HG03159 (cell line): Measurements from ENCODE around the gene DTX1.

Experiments used
- ATAC-seq: cut with Tn5 transposase; IDR thresholded peaks from one replicate; pipeline ENCODE4 v1.9.1; 2021; ENCODE audit warnings: mild to moderate bottlenecking, moderate library complexity; ENCODE audit not compliant: unreplicated experiment

The DTX1 gene

DNA sequence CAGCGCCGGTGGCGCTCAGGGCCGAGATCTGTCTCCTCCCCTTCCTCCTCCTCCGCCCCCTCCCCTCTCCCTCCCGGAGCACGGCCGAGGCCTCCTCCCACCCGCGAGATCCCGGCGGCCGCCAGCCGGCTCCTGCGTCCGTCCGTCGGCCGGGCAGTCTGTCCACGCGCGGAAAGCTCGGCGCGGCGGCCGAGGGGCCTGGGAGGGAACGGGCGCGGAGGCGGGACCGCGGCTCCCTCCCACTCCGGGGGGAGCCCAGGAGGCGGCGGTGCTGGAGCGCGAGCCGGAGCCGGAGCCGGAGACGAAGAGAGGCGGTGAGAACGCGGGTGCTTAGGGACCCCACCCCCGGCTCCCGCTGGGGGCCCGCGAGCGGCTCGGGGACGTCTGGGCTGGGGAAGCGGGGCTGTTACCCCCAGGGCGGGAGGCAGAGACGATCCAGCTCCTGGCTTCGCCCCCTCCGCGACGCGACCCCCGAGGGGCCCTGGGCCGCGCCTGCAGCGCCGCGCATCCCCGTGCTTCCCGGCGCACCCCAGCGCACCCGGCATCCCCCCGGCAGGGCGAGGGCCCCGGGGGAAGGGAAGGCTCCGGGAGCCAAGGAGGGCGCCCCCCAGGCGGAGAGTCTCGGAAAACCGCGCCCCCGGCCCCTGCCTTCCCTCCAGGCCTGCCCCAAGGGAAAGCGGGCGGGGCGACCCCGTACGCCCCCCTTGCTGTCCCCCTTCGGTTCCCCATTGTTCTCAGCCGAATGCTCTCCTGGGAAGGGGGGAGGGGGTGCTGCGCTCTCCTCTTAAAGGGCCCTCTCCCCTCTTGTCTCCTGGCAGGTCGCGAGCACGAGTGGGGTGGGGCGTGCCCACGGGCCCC lies at the start of gene DTX1:
Gene DTX1 (plus strand): TSS at position 100 of the 858 bp plus-strand sequence. CDS start 1,463 bp downstream, outside the sequence.
- no peak for ATAC-seq

DNA sequence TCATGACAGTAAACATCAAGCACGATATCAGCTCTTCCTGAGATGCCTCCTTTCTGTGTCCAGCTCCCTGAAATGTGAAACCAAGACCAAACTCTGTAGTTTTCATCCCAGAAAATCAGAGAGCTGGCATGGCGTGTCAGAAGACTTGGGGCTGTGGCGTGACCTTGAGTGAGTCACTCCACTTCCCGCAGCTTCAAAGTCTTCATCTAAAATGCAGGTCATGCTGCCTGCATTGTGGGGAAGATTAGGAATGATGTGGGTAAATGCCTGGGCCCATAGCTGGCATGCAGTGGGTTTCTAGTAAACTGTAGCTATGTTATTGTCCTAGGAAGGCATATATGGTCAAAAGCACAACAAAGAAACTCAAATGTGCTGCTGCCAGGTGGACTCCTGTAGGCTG lies 49.4 kb upstream of the DTX1 start:
- ATAC-seq = no peak

DNA sequence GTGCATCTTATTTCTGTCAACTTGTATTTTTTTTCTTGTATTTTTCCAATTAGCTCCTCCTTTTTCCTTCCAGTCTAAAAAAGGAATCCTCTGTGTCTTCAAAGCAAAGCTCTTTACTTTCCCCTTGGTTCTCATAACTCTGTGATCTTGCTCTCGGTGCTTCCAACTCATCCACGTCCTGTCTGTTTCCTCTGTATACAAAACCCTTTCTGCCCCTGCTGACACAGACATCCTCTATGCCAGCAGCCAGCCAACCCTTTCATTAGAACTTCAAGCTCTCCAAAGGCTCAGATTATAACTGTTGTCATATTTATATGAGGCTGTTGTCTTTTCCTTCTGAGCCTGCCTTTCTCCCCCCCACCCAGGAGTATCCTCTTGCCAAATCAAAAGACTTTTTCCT lies 45.8 kb upstream of the DTX1 start:
- ATAC-seq = no peak

DNA sequence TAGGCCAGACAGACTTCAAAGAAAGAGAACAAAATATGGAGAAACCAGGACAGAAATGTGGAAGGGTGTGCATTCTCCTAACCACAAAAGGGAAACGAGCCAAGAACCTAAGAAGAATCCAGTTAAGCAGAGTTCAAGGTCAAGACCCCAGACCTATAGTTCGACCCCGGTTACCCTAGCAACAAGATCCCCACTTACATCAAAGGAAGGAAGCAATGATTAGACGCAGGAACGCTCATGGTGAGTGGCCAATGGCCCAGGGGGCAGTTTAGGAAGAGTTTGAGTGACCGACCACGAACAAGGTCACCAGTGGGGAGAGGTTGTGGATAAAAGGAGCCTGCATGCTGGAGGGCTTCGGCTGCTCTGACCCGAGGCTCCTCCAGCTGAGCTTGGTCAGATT lies 42.0 kb upstream of the DTX1 start:
- ATAC-seq = no peak

DNA sequence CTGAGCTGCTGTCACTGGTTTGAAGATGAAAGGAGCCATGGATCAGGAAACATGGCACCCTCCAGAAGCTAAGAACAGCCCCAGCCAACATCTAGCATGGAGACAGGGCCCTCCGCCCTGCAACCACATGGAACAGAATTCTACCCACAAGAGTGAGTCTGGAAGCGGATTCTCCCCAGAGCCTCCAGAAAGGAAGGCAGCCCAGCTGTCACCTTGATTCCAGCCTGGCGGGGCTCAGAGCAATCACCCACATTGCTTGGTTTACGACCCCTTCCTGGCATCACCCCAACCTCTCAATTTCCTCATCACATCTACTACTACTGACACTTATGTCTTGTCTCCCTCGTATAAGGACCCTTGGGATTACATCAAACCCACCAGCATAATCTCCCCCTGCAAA lies 39.7 kb upstream of the DTX1 start:
- no peak for ATAC-seq

DNA sequence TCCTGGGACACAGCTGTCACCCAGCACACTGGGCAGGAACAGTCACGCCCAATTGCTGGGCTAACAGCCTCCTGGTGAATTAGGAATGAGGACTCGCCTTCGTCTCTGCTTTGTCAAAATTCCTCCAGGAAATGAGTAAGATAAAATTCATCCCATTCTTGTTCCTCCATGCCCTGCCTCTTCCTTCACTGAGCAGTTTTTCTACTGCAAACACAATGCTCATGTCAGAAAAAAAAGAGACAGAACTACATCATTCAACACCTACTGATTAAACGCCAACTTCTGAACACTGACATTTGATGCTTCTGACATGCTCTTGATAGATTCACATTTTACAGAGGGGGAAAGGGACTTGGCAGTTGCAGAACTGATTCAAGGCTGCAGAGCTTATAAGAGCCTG lies 37.5 kb upstream of the DTX1 start:
- ATAC-seq = no peak

DNA sequence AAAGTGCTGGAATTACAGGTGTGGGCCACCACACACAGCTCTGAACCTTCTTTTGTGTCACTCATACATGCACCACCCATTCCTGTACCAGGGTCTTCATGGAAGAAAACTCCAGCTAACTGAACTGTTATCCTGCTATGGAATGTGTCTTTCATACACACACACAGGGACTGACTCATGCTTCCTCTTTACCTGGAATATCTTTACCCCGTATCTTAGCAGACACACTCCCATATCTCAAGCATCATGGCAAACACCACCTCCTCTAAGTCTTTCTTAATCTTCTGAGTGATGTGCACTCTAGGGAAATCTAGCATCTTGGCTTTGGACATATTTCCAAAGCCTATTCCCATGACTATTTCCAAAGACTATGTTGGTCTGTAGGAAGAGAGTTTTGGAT lies 35.0 kb upstream of the DTX1 start:
- no peak for ATAC-seq

DNA sequence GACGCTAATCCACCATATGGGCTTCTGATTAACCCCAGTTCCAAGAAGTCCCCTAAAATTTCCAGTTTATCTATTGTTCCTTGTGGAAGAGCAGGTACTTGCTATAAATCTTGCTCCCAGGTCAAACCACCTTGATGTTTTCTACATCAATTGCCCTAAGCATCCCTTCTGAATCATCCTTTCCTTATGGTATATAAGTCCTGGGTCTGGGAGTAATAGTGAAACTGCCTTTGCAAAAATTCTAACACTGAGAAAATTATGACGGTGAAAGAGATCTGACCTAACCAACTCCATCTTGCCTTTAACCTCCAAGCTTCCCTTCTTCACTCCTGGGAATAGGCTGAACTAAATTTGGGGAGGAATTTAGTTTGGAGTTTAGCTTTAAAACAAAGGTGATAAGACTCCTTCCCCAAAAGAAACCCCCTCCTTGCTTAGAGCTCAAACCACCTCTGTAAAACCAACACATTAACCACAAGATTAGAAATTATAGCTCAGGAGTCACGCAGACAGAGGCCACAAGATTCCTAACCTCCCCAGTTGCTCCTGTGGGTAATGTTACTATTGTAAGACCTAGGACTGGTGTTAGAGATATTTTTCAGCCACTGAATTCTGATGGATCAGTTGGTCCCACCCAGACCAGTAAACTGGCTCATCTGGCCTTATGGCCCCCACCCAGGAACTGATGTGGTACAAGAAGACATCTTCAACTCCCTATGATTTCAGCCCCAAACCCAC lies 33.8 kb upstream of the DTX1 start:
- no peak for ATAC-seq

DNA sequence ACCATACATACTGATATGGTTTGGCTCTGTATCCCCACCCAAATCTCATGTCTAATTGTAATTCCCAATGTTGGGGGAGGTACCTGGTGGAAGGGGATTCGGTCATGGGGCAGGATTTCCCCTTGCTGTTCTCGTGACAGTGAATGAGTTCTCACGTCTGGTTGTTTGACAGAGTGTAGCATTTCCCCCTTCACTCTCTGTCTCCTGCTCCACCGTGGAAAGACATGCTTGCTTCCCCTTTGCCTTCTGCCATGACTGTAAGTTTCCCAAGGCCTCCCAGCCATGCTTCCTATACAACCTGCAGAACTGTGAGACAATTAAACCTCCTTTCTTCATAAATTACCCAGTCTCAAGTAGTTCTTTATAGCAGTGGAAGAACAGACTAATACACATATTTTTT lies 28.8 kb upstream of the DTX1 start:
- ATAC-seq = no peak

DNA sequence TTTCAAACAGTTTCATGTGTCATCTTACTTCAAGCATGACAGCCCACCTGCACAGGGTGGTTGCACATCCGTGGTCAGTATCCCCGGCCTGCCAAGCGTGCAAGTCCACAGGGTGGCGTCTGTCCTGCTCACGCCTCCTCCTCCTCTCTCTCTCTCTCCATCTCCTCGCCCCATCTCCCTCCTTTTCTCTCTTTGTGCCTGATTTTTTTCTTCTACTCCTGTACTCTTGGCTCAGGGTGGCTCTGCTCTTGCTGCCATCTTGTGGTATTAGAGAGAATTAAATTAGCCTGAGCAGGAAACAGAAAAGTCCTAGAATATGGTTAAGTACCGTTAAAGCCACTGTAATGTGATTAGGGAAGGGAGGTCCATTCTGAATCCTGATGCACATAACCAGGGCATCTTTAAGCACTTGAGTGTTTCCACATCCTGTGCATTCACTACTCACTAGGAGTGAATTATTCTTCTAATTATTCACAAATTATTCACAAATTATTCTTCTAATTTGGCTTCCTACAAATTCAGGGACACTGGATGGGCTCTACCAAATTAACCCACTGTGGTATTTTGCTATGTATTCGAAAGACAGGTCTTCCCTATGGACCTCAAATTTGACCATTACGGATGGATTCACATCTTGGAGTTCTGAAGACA lies 25.5 kb upstream of the DTX1 start:
- no peak for ATAC-seq

DNA sequence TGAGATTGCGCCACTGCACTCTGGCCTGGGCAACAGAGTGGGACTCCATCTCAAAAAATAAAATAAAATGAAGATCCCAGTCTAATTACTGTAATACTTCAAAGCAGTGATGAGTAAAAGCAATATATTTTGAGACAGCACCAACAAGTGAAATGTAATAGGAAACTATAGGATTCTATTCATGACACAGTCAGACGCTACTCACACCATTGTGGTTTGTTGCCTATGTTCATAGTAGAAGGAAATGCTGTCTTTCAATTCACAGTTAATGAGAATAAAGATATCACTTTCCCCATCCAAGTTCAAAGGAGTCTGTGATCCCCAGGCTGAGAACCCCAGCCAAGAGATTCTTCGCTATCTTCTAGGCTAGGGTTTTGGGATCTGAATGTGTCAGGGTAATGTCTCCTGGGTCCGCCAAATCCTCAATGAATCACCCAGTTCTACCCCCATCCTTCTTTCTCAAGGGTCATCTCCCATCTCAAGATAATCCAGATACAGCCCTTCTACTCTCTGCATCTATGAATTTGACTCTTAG lies 16.6 kb upstream of the DTX1 start:
- no peak for ATAC-seq

DNA sequence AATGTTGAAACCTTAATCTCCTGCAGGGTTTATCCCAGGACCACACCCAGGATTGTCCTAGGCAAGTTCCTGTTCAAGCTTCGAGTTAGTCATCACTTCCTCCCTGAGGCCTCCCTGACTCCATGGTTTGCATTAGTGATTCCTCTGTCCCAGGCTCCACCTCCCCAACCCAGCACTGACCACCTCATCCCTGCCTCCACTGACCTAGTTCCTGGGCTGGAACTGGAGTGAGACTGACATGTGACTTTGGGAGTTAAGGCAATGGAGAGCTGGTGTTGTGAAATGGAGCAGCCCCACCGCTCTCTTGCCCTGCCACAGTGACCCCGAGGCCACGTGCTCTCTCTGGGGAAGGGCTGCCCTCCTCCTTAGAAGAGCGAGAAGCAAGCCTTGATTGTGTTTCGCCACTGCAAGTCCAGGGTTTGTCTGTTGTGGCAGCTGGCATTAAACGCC lies 15.8 kb upstream of the DTX1 start:
- ATAC-seq = no peak

DNA sequence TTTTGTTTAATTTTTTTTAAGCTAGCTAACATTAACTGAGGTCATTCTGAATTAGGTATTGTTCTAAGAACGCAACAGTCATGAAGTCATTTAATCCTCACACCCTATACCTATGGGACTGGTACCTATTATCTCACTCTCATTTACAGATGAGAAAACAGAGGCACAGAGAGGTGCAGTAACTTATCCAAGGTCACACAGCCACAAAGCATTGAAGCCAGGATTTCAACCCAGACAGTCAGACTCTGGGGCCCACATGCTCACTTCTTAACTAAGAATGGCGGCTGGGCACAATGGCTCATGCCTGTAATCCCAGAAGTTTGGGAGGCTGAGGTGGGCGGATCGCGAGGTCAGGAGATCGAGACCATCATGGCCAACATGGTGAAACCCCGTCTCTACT lies 15.0 kb upstream of the DTX1 start:
- ATAC-seq = no peak

DNA sequence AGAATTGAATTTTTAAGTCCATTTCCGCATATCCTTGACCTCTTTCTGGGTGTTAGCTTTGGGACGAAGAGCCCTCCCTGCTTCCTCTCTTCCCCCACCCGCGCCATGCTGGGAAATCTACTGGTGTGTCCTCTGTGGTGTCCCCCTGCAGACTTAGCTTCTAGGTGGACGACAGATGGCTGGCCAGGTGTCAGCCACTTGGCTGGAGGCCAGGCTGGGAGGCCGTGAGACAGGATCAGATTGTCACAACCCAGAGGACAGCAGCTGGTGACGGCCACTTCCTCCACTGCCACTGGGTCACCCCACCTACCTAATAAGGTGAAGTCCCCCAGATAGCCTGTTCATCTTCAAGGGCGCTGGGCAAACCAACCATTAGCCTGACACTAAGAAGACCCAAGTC lies 13.3 kb upstream of the DTX1 start:
- ATAC-seq = no peak

DNA sequence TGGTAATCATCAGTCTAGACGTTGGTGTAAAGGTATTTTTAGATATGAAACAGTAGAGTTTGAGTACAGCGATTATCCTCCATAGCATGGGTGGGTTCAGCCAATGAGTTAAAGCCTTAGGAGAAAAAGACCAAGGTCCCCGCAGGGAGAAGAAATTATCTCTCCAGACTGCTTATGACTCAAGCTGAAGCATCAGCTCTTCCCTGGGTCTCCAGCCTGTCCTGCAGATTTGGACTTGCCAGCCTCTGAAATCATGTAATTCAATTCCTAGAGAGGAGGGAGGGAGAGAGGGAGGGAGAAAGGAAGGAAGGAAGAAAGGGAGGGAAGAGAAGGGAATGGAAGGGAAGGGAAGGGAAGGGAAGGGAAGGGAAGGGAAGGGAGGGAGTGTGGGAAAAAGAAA lies 12.0 kb upstream of the DTX1 start:
- no peak for ATAC-seq

DNA sequence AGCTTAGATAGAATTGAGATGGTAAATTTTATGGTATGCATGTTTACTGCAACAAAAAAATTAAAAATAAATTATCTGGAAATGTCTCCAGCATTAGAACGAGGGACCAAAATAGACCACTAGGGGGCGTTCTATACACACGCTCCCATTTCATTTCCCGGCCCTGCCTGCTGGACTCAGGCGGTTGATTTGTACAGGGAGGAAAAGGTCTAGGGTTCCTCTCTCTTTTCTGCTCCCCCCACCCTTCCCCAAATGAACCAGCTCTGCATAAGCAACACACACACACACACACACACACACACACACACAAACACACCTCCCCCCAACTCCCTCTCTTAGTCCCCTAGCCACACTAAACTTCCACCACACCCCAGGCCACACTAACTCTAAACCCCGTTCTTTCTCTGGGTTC lies 7.8 kb upstream of the DTX1 start:
- ATAC-seq = no peak

DNA sequence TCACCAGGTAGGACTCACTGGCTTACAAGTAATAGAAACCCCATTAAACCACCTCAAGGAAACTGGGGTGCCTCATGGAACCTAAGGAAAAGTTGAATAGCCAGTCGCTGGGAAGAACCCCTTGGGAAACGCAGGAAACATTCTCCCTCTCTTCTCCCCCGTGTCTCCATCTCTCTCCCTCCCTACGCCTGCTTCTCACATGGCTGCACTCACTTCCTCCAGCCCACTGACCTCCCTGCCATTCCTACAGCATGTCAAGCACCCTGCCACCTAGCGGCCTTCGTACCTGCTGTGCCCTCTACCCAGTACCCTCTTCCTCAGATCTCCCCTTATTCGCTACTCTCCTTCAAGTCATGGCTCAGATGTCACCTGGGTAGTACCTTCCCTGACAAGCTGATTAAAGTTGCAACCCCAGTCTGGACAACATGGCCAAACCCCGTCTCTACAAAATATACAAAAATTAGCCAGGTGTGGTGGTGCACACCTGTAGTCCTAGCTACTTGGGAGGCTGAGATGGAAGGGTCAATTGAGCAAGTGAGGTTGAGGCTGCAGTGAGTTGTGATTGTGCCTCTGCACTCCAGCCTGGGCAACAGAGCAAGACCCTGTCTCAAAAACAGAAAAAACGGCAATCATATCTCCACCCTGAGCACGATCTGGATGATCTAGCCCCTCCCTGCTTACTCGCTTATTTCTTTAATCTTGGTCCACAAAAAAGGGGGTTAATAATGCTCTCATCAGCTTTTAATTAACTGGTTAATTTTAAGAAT lies 6.4 kb upstream of the DTX1 start:
- no peak for ATAC-seq

DNA sequence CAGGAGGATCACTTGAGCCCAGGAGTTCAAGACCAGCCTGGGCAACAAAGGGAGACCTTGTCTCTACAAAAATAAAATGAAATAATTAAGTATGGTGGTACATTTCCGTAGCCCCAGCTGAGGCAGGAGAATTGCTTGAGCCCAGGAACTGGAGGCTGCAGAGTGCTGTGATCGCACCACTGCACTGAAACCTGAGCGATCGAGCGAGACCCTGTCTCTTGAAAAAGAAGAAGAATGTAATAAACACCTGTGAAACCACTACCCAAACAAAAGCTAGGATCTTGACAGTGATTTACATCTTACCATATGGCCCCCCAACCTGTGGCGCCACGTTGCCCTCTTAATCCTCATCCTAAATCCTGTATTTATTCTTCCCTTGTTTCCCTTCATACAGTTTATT lies 5.7 kb upstream of the DTX1 start:
- ATAC-seq = no peak

DNA sequence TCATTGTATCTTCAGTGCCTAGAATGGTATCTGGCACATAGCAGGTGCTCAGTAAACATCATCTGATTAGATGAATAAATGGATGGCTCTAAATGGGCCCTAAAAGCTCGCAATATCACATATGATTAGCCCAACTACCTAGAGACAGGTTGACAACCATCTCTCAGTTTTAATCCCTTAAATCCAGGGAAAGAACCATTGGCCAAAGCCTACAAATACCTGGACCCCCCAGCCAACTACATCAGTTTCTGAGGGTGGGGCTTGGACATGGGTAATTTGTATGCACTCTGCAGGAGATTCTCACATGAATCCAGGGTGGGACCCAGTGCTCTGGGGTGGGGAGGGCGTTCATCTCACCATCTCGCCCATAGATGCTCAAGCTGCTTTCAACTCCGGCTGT lies 4.8 kb upstream of the DTX1 start:
- no peak for ATAC-seq

DNA sequence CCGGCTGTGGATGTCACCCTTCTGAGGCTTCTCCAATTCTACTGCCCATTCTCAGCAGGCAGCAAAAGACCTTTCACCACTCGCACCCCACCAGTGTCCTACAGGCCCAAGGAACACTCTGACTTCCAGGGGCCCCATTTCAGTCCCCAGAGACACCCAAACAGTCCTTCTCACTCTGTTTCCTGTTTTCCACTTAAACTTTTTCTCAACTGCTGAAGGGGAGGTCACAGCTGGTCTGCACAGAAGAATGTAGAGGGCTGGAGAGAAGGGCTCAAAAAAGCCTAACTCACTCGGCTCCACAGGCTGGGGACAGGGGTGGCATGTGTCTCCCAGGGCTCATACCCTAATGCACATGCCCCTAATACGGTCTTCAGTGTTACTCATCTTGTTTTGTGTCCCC lies 4.2 kb upstream of the DTX1 start:
- no peak for ATAC-seq

DNA sequence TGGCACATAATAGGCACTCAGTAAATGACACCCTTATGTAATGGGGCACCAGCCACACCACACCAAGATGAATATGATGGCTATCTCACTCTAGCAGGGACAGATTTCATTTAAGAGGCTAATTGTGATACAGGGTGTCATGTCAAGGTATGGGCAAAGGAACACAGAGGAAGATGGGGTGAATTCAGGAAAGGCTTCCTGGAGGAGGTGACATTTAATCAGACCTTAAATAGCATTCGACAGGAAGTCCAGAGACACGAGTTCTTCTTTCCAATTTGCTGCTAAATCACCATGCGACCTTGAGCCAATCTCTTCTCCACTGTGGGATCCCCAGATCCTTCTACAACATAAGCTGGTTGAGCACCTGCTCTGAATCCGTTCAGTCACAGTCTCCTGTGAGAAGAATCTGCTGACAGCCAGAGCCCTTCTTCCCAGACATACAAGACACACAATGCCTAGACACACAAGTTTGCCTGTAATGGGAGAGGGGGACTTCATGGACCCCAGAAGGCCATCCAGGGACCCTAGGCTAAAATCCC lies 1.5 kb upstream of the DTX1 start:
- ATAC-seq = no peak
